Measurements from ENCODE around the gene STRIT1. TPM values are rescaled to one million over a fixed set of nuclear protein-coding genes. Genes with fewer than 3 reads are reported as not detected.

The STRIT1 gene
- total and polyA plus RNA-seq, 9 of the 15 experiments (the other 6 are each of a cell fraction or from before 2014, with no cell fraction given) = not detected

DNA sequence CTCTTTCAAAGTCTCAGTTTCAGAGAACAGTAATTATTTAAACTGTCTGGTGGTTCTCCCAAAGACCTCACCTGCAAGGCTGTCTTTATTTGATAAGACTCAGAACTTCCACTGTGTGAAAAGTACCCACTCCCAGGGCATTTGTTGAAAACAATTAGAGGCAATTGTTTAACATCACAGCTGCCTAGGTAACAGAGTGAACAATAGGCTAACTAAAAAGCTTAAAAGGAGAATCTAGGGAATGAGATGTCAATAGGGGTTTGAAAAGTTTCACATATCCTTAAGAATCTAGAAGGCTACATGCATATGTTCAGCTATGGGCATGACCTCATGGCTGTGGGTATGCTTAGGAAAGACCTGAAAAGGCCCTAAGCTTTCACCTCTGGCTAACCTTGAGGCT is 2.9 kb upstream of the STRIT1 start:
- Histone ChIP-seq H3K4me3 (no peak overlapping the region), H3K4me1 (replicated peaks in 1 of 2; ENCODE audit: control insufficient read depth in 2 of 2, insufficient read depth in 2 of 2, low read length in 2 of 2) (no peaks in the 10 kb centered on the region), H3K27ac (ENCODE audit: extremely low read depth, low read depth, low read length) (no peak overlapping the region), H3K4me2 (ENCODE audit: insufficient read depth, low read length) (no peak overlapping the region), H3K36me3 (ENCODE audit: control insufficient read depth, insufficient read depth, low read length) (no peaks in the 10 kb centered on the region), H2AFZ (ENCODE audit: low read depth, low read length) (no peak overlapping the region), H4K20me1 (replicated peaks; ENCODE audit: control insufficient read depth, insufficient read depth, low read length) (no peaks in the 10 kb centered on the region), H3K9ac (ENCODE audit: insufficient read depth in 1 of 2, low read depth in 2 of 2, low read length in 2 of 2) (no peak overlapping the region), H3K79me2 (ENCODE audit: control insufficient read depth, insufficient read depth, low read length) (no peaks in the 10 kb centered on the region), H3K9me1 (ENCODE audit: control insufficient read depth, insufficient read depth, low read length) (no peaks in the 10 kb centered on the region), H3K9me3 (replicated peaks; ENCODE audit: control insufficient read depth, insufficient read depth, low read depth, low read length) (peaks cover 15% of the 10 kb centered on the region), H3K27me3 (ENCODE audit: control insufficient read depth in 2 of 2, insufficient read depth in 2 of 2, low read length in 2 of 2) (no peaks in the 10 kb centered on the region)
- ChIA-PET POLR2A (no interaction called here), CTCF (ENCODE audit: low intra/inter-chr PET ratio) (no interaction called here)
- no TSS peak for BruUV-seq (replicated peaks)
- no peak for FAIRE-seq
- in situ Hi-C loops (cut with MboI) = no loop called here
- ATAC-seq = no peak
- TF ChIP-seq HDAC6 (IDR thresholded peaks at IDR 0.05; ENCODE audit: low read depth, low read length) (no peak), CBX3 (IDR thresholded peaks at IDR 0.05; ENCODE audit: borderline replicate concordance in 1 of 2, low read length in 2 of 2) (peak in 1 of 2 experiments; percentile 70; a peak in 1 of 3 replicates), ZNF124 (CRISPR knock-in tag; IDR thresholded peaks at IDR 0.05) (no peak), NFIX (CRISPR knock-in tag; IDR thresholded peaks at IDR 0.05; ENCODE audit: low read depth) (no peak), ZNF133 (CRISPR knock-in tag; IDR thresholded peaks at IDR 0.05) (no peak), HNRNPH1 (optimal IDR thresholded peaks at IDR 0.05; ENCODE audit: low read depth, low read length) (no peak), TRIM28 (IDR thresholded peaks at IDR 0.05) (peak; percentile 84), ZNF668 (CRISPR knock-in tag; IDR thresholded peaks at IDR 0.05) (no peak), CBX5 (IDR thresholded peaks at IDR 0.05; ENCODE audit: borderline replicate concordance, low read depth) (0 out of 2 replicates have a peak, but pooled peaks have one; percentile 21), ZNF3 (CRISPR knock-in tag; IDR thresholded peaks at IDR 0.05) (no peak), TRIM24 (IDR thresholded peaks at IDR 0.05) (peak; percentile 16 to 38; a peak in 1 of 4 replicates)
- TF ChIP-seq, protein P1, sequence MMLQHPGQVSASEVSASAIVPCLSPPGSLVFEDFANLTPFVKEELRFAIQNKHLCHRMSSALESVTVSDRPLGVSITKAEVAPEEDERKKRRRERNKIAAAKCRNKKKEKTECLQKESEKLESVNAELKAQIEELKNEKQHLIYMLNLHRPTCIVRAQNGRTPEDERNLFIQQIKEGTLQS (IDR thresholded peaks at IDR 0.05) = no peak
- TF ChIP-seq, protein P1 (CRISPR knock-in tag; conservative IDR thresholded peaks at IDR 0.05) = no peak
- TF ChIP-seq, protein P2, sequence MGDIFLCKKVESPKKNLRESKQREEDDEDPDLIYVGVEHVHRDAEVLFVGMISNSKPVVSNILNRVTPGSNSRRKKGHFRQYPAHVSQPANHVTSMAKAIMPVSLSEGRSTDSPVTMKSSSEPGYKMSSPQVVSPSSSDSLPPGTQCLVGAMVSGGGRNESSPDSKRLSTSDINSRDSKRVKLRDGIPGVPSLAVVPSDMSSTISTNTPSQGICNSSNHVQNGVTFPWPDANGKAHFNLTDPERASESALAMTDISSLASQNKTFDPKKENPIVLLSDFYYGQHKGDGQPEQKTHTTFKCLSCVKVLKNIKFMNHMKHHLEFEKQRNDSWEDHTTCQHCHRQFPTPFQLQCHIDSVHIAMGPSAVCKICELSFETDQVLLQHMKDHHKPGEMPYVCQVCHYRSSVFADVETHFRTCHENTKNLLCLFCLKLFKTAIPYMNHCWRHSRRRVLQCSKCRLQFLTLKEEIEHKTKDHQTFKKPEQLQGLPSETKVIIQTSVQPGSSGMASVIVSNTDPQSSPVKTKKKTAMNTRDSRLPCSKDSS (IDR thresholded peaks at IDR 0.05; ENCODE audit: low read depth, partially characterized antibody) = peak; percentile 64
- TF ChIP-seq, protein P3, sequence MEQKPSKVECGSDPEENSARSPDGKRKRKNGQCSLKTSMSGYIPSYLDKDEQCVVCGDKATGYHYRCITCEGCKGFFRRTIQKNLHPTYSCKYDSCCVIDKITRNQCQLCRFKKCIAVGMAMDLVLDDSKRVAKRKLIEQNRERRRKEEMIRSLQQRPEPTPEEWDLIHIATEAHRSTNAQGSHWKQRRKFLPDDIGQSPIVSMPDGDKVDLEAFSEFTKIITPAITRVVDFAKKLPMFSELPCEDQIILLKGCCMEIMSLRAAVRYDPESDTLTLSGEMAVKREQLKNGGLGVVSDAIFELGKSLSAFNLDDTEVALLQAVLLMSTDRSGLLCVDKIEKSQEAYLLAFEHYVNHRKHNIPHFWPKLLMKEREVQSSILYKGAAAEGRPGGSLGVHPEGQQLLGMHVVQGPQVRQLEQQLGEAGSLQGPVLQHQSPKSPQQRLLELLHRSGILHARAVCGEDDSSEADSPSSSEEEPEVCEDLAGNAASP (IDR thresholded peaks at IDR 0.05) = no peak
- TF ChIP-seq, protein P4, sequence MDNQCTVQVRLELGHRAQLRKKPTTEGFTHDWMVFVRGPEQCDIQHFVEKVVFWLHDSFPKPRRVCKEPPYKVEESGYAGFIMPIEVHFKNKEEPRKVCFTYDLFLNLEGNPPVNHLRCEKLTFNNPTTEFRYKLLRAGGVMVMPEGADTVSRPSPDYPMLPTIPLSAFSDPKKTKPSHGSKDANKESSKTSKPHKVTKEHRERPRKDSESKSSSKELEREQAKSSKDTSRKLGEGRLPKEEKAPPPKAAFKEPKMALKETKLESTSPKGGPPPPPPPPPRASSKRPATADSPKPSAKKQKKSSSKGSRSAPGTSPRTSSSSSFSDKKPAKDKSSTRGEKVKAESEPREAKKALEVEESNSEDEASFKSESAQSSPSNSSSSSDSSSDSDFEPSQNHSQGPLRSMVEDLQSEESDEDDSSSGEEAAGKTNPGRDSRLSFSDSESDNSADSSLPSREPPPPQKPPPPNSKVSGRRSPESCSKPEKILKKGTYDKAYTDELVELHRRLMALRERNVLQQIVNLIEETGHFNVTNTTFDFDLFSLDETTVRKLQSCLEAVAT (IDR thresholded peaks at IDR 0.05) = no peak
- intact Hi-C loops (cut with micrococcal nuclease) = no loop called here
- DNase-seq (ENCODE audit: extremely low read depth in 1 of 4, low spot score in 3 of 4) = no peak
